ENCODE data around the gene PCSK4.

PCSK4 gene

GRCh38 chr19:1438035-1438932, 51.9 kb downstream of the PCSK4 start, which contains the start of gene RPS15:
Gene RPS15, plus strand, starts transcription at chr19:1438396. Its CDS starts 30 bp downstream, at chr19:1438426.
- DNase-seq (ENCODE audit: low spot score): peak; percentile 88

- no peak for DNase-seq (ENCODE audit: low spot score)
These were observed 52.5 kb downstream of the PCSK4 start for GRCh38 chr19:1437609-1438008.

GRCh38 chr19:1435378-1435989, 54.7 kb downstream of the PCSK4 start:
- no peak for DNase-seq (ENCODE audit: low spot score)

- DNase-seq (ENCODE audit: low spot score): no peak
These were observed 55.5 kb downstream of the PCSK4 start for GRCh38 chr19:1434577-1435060.

GRCh38 chr19:1434040-1434366, 56.1 kb downstream of the PCSK4 start:
- no peak for DNase-seq (ENCODE audit: low spot score)

GRCh38 chr19:1433119-1434039, 56.8 kb downstream of the PCSK4 start:
- no peak for DNase-seq (ENCODE audit: low spot score)

GRCh38 chr19:1432507-1432887, 57.7 kb downstream of the PCSK4 start:
- no peak for DNase-seq (ENCODE audit: low spot score)

- no peak for DNase-seq (ENCODE audit: low spot score)
These were observed 58.2 kb downstream of the PCSK4 start for GRCh38 chr19:1431759-1432506.
